ENCODE data around the gene ACAA2. TPM values are rescaled to one million over a fixed set of nuclear protein-coding genes. Genes with fewer than 3 reads are reported as not detected.

ACAA2 gene
- total and polyA plus RNA-seq, 4 donors = 35.2 to 52.8 (median 44.9) TPM

- H3K27me3 ChIP-seq (ENCODE audit: control insufficient read depth in 3 of 3, insufficient read depth in 3 of 3, low read length in 2 of 3) = no peaks in the 10 kb centered on the region
- 85 to 93% methylated on average over 4 of the region's 4 CpGs for WGBS, 2 donors
- H3K4me1 ChIP-seq (ENCODE audit: control insufficient read depth in 5 of 5, insufficient read depth in 5 of 5, low read length in 5 of 5) = peaks cover 0 to 7% (median 0%) of the 10 kb centered on the region in 5 donors
- H3K9me3 ChIP-seq (ENCODE audit: control insufficient read depth in 4 of 4, insufficient read depth in 3 of 4, low read length in 3 of 4) = no peaks in the 10 kb centered on the region
- TF ChIP-seq CTCF (IDR thresholded peaks at IDR 0.05; ENCODE audit: control extremely low read depth, extremely low read depth) = no peak
- H3K36me3 ChIP-seq (ENCODE audit: control insufficient read depth in 4 of 4, insufficient read depth in 4 of 4, low read length in 4 of 4) = peaks cover 0 to 1% (median 0%) of the 10 kb centered on the region in 4 donors
- no peak overlapping the region for H3K4me3 ChIP-seq
- H3K9ac ChIP-seq (ENCODE audit: insufficient read depth in 1 of 2, low read length in 2 of 2) = no peak overlapping the region
- ATAC-seq (ENCODE audit: insufficient read depth, low FRiP score) = no peak
- H3K27ac ChIP-seq (ENCODE audit: low read depth in 1 of 2, low read length in 1 of 2) = no peak overlapping the region
- DNase-seq = no peak
Observed at GRCh38 chr18:49833814-49834213, 20.5 kb upstream of the ACAA2 start.

GRCh38 chr18:49832221-49832647 is 18.9 kb upstream of the ACAA2 start:
- no peak for DNase-seq
- peaks cover 0 to 1% (median 0%) of the 10 kb centered on the region in 4 donors for H3K36me3 ChIP-seq (ENCODE audit: control insufficient read depth in 4 of 4, insufficient read depth in 4 of 4, low read length in 4 of 4)
- H3K4me1 ChIP-seq (ENCODE audit: control insufficient read depth in 5 of 5, insufficient read depth in 5 of 5, low read length in 5 of 5) = peaks cover 0 to 7% (median 0%) of the 10 kb centered on the region in 5 donors
- no peak overlapping the region for H3K4me3 ChIP-seq
- no peaks in the 10 kb centered on the region for H3K27me3 ChIP-seq (ENCODE audit: control insufficient read depth in 3 of 3, insufficient read depth in 3 of 3, low read length in 2 of 3)
- no peak overlapping the region for H3K27ac ChIP-seq (ENCODE audit: low read depth in 1 of 2, low read length in 1 of 2)
- 84 to 89% methylated on average over 2 of the region's 2 CpGs for WGBS, 2 donors
- no peak for ATAC-seq (ENCODE audit: insufficient read depth, low FRiP score)
- no peak for TF ChIP-seq CTCF (IDR thresholded peaks at IDR 0.05; ENCODE audit: control extremely low read depth, extremely low read depth)
- no peak overlapping the region for H3K9ac ChIP-seq (ENCODE audit: insufficient read depth in 1 of 2, low read length in 2 of 2)
- peaks cover 0 to 9% (median 2%) of the 10 kb centered on the region in 4 donors for H3K9me3 ChIP-seq (ENCODE audit: control insufficient read depth in 4 of 4, insufficient read depth in 3 of 4, low read length in 3 of 4)

DNA sequence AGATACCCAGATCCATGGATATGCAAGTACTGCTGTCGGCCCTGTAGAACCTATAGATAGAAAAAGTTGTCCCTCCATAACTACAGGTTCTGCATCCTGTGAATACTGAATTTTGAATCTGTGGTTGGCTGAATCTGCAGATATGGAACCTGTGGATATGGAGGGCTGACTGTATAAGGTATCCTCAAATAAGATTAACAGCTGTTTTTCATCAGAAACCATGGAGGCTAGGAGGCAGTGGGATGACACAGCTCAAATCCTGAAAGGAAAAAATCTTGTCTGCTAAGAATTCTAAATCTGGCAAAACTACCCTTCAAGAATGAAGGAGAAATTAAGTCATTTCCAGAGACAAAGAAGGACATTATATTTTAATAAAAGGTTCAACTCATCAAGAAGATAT is 14.7 kb upstream of the ACAA2 start:
- Histone ChIP-seq H3K27me3 (ENCODE audit: control insufficient read depth in 3 of 3, insufficient read depth in 3 of 3, low read length in 2 of 3) (no peaks in the 10 kb centered on the region), H3K4me3 (no peak overlapping the region), H3K9me3 (ENCODE audit: control insufficient read depth in 4 of 4, insufficient read depth in 3 of 4, low read length in 3 of 4) (peaks cover 0 to 10% (median 2%) of the 10 kb centered on the region in 4 donors), H3K9ac (ENCODE audit: insufficient read depth in 1 of 2, low read length in 2 of 2) (no peak overlapping the region), H3K36me3 (ENCODE audit: control insufficient read depth in 4 of 4, insufficient read depth in 4 of 4, low read length in 4 of 4) (no peaks in the 10 kb centered on the region), H3K4me1 (ENCODE audit: control insufficient read depth in 5 of 5, insufficient read depth in 5 of 5, low read length in 5 of 5) (no peaks in the 10 kb centered on the region), H3K27ac (ENCODE audit: low read depth in 1 of 2, low read length in 1 of 2) (no peak overlapping the region)
- TF ChIP-seq CTCF (IDR thresholded peaks at IDR 0.05; ENCODE audit: control extremely low read depth, extremely low read depth) = no peak
- ATAC-seq (ENCODE audit: insufficient read depth, low FRiP score) = no peak
- 98 to 100% methylated on average over 1 of the region's 1 CpG for WGBS, 2 donors
- no peak for DNase-seq
